Stromal cell of bone marrow (primary cell): ENCODE data around the gene CDH2.
A peak's percentile ranks its signal among the peaks of the same experiment; 100 is the strongest.

Source experiments
- DNase-seq: peaks from one replicate; pipeline ENCODE4 v3.0.0-alpha.2; 2012; ENCODE audit warnings: low read depth

The CDH2 gene

GRCh38 chr18:28081516-28081915 lies 95.4 kb downstream of the CDH2 start:
- no peak for DNase-seq

GRCh38 chr18:28080876-28081300 lies 96.0 kb downstream of the CDH2 start:
- no peak for DNase-seq

GRCh38 chr18:28079883-28080282 lies 97.0 kb downstream of the CDH2 start:
- no peak for DNase-seq

- DNase-seq: no peak
These were observed 98.1 kb downstream of the CDH2 start for GRCh38 chr18:28078849-28079248.

GRCh38 chr18:28078298-28078697 lies 98.6 kb downstream of the CDH2 start:
- no peak for DNase-seq

GRCh38 chr18:28075501-28075900 lies 101.4 kb downstream of the CDH2 start:
- no peak for DNase-seq

- DNase-seq: no peak
These were observed 102.9 kb downstream of the CDH2 start for GRCh38 chr18:28074076-28074475.

- no peak for DNase-seq
These were observed 103.3 kb downstream of the CDH2 start for GRCh38 chr18:28073658-28074057.

- DNase-seq: no peak
These were observed 105.7 kb downstream of the CDH2 start for GRCh38 chr18:28071199-28071598.

- no peak for DNase-seq
These were observed 108.7 kb downstream of the CDH2 start for GRCh38 chr18:28068207-28068606.

GRCh38 chr18:28067346-28067745 lies 109.6 kb downstream of the CDH2 start:
- no peak for DNase-seq

- DNase-seq: no peak
These were observed 111.1 kb downstream of the CDH2 start for GRCh38 chr18:28065793-28066186.

GRCh38 chr18:28065031-28065792 lies 111.7 kb downstream of the CDH2 start:
- peak; percentile 56 for DNase-seq

- no peak for DNase-seq
These were observed 113.0 kb downstream of the CDH2 start for GRCh38 chr18:28063926-28064325.

GRCh38 chr18:28063271-28063761 lies 113.6 kb downstream of the CDH2 start:
- DNase-seq: peak; percentile 16

- peak; percentile 18 for DNase-seq
These were observed 114.5 kb downstream of the CDH2 start for GRCh38 chr18:28062443-28062842.

GRCh38 chr18:28059861-28060260 lies 117.1 kb downstream of the CDH2 start:
- no peak for DNase-seq

- no peak for DNase-seq
These were observed 126.4 kb downstream of the CDH2 start for GRCh38 chr18:28050545-28050944.

- no peak for DNase-seq
These were observed 128.3 kb downstream of the CDH2 start for GRCh38 chr18:28048612-28049011.

GRCh38 chr18:28045880-28046279 lies 131.1 kb downstream of the CDH2 start:
- DNase-seq: no peak

- DNase-seq: no peak
These were observed 131.6 kb downstream of the CDH2 start for GRCh38 chr18:28045176-28045810.

- DNase-seq: no peak
These were observed 132.9 kb downstream of the CDH2 start for GRCh38 chr18:28044036-28044435.

GRCh38 chr18:28043631-28044030 lies 133.3 kb downstream of the CDH2 start:
- DNase-seq: no peak

GRCh38 chr18:28041366-28041765 lies 135.6 kb downstream of the CDH2 start:
- DNase-seq: peak; percentile 45
